Peyer's patch (tissue), 4 donors: Measurements from ENCODE around the gene SAYSD1. TPM values are rescaled to one million over a fixed set of nuclear protein-coding genes. Genes with fewer than 3 reads are reported as not detected.

Experiments used
- DNase-seq, 3 donors: peaks; one replicate each; pipeline ENCODE4 v3.0.0-alpha.2; 2017 to 2019
- H3K27ac ChIP-seq, 4 donors: fragments of 200-600 bp; sonication (generic); one replicate each; pipeline ENCODE4 v1.5.1; 2016 to 2019
- H3K27me3 ChIP-seq, 2 donors: fragments of 200-600 bp; sonication (generic); one replicate each; pipeline ENCODE4 v1.5.1; 2019
- H3K36me3 ChIP-seq, 3 donors: fragments of 200-600 bp; sonication (generic); one replicate each; pipeline ENCODE4 v1.5.1; 2016 to 2019
- H3K4me1 ChIP-seq, 4 donors: fragments of 200-600 bp; sonication (generic); one replicate each; pipeline ENCODE4 v1.5.1; 2016 to 2019
- H3K4me3 ChIP-seq, 4 donors: fragments of 200-600 bp; sonication (generic); 1 replicate in 3 of 4; 2 replicates in 1 of 4; pipeline ENCODE4 v1.5.1; 2016 to 2019; ENCODE audit warnings: mild to moderate bottlenecking in 1 of 4
- H3K9me3 ChIP-seq, 4 donors: fragments of 200-600 bp; sonication (generic); one replicate each; pipeline ENCODE4 v1.5.1; 2016 to 2019; ENCODE audit warnings: mild to moderate bottlenecking in 1 of 4
- CTCF ChIP-seq, 6 experiments: fragments of 450-650 bp in 4 of 6; fragments of 200-600 bp in 2 of 6; sonication (generic) in 1 of 6; IDR thresholded peaks; one replicate each; pipeline ENCODE4 v1.5.1; 2017 to 2019; ENCODE audit warnings: antibody characterized with exemption in 6 of 6, mild to moderate bottlenecking in 3 of 6, moderate library complexity in 1 of 6
- POLR2A ChIP-seq, 2 donors: fragments of 450-650 bp; IDR thresholded peaks; one replicate each; pipeline ENCODE4 v1.5.1; 2017; ENCODE audit warnings: antibody characterized with exemption in 2 of 2, mild to moderate bottlenecking in 2 of 2, moderate library complexity in 2 of 2
- total RNA-seq, 4 donors: library from RNA; depleted of rRNA; stranded (reverse); fragments of >200 nt; gene quantifications; one replicate each; pipeline ENCODE4 v1.1.0, GENCODE V29; 2016

Gene SAYSD1
- total RNA-seq, 4 donors from 2014 or later = 12.4 to 24.7 (median 19.1) TPM

- Histone ChIP-seq H3K36me3 (no peaks in the 10 kb centered on the region), H3K4me1 (no peaks in the 10 kb centered on the region), H3K27me3 (no peaks in the 10 kb centered on the region), H3K27ac (no peak overlapping the region), H3K4me3 (no peak overlapping the region), H3K9me3 (no peaks in the 10 kb centered on the region)
- DNase-seq = peak in 1 of 3 donors; percentile 31
- no peak for TF ChIP-seq CTCF (IDR thresholded peaks at IDR 0.05)
- TF ChIP-seq POLR2A (IDR thresholded peaks at IDR 0.05) = no peak
Observed at GRCh38 chr6:39084506-39084905, 30.5 kb downstream of the SAYSD1 start.

- H3K4me3 ChIP-seq = no peak overlapping the region
- H3K36me3 ChIP-seq = no peaks in the 10 kb centered on the region
- no peaks in the 10 kb centered on the region for H3K4me1 ChIP-seq
- no peaks in the 10 kb centered on the region for H3K27me3 ChIP-seq
- TF ChIP-seq CTCF (IDR thresholded peaks at IDR 0.05) = no peak
- TF ChIP-seq POLR2A (IDR thresholded peaks at IDR 0.05) = no peak
- H3K9me3 ChIP-seq = no peaks in the 10 kb centered on the region
- peak in 1 of 3 donors; percentile 27 for DNase-seq
- H3K27ac ChIP-seq = no peak overlapping the region
Observed at GRCh38 chr6:39083231-39083634, 31.8 kb downstream of the SAYSD1 start.

- Histone ChIP-seq H3K9me3 (no peaks in the 10 kb centered on the region), H3K36me3 (no peaks in the 10 kb centered on the region), H3K27ac (no peak overlapping the region), H3K4me1 (no peaks in the 10 kb centered on the region), H3K27me3 (no peaks in the 10 kb centered on the region), H3K4me3 (no peak overlapping the region)
- peak in 1 of 3 donors; percentile 21 for DNase-seq
- no peak for TF ChIP-seq POLR2A (IDR thresholded peaks at IDR 0.05)
- no peak for TF ChIP-seq CTCF (IDR thresholded peaks at IDR 0.05)
Observed at GRCh38 chr6:39082310-39082709, 32.7 kb downstream of the SAYSD1 start.

GRCh38 chr6:39080246-39080875 is 34.6 kb downstream of the SAYSD1 start:
- TF ChIP-seq POLR2A (IDR thresholded peaks at IDR 0.05) (no peak), CTCF (IDR thresholded peaks at IDR 0.05) (no peak)

GRCh38 chr6:39079197-39080125 is 35.5 kb downstream of the SAYSD1 start:
- no peak overlapping the region for H3K4me3 ChIP-seq
- no peaks in the 10 kb centered on the region for H3K36me3 ChIP-seq
- no peaks in the 10 kb centered on the region for H3K4me1 ChIP-seq
- no peaks in the 10 kb centered on the region for H3K27me3 ChIP-seq
- no peak overlapping the region for H3K27ac ChIP-seq
- no peaks in the 10 kb centered on the region for H3K9me3 ChIP-seq
- peak in 1 of 3 donors; percentile 27 for DNase-seq
- no peak for TF ChIP-seq CTCF (IDR thresholded peaks at IDR 0.05)
- no peak for TF ChIP-seq POLR2A (IDR thresholded peaks at IDR 0.05)

More at GRCh38 chr6:39080246-39080875, 34.6 kb downstream of the SAYSD1 start:
- no peak overlapping the region for H3K27ac ChIP-seq
- no peaks in the 10 kb centered on the region for H3K36me3 ChIP-seq
- H3K9me3 ChIP-seq = no peaks in the 10 kb centered on the region
- H3K4me1 ChIP-seq = no peaks in the 10 kb centered on the region
- no peak overlapping the region for H3K4me3 ChIP-seq
- no peaks in the 10 kb centered on the region for H3K27me3 ChIP-seq
- peak in 1 of 3 donors; percentile 30 for DNase-seq
